ENCODE results near the gene CFAP107.

CFAP107 gene

GRCh38 chr1:12738934-12739333 lies 7.1 kb upstream of the CFAP107 start:
- Histone ChIP-seq H2AK5ac (ENCODE audit: low read length, severe bottlenecking) (no peak overlapping the region), H4K8ac (ENCODE audit: low read length) (no peak overlapping the region), H3K79me1 (replicated peaks; ENCODE audit: low read length, poor library complexity, severe bottlenecking) (no peaks in the 10 kb centered on the region), H3K27ac (ENCODE audit: low read length, poor library complexity, severe bottlenecking) (no peak overlapping the region), H2BK15ac (ENCODE audit: low read depth, poor library complexity, severe bottlenecking) (no peak overlapping the region), H3K23ac (ENCODE audit: low read length in 2 of 2) (no peak overlapping the region), H3K18ac (ENCODE audit: low read depth in 1 of 2, low read length in 2 of 2) (no peak overlapping the region), H3K36me3 (ENCODE audit: control insufficient read depth in 1 of 2, insufficient read depth in 2 of 2, low read depth in 1 of 2, low read length in 2 of 2) (no peaks in the 10 kb centered on the region), H2BK5ac (ENCODE audit: low read depth, low read length, poor library complexity, severe bottlenecking) (no peak overlapping the region), H3K9ac (ENCODE audit: low read length) (no peak overlapping the region), H2BK12ac (ENCODE audit: low read length in 2 of 2) (no peak overlapping the region), H2AFZ (ENCODE audit: low read depth, low read length) (no peak overlapping the region), H3K14ac (ENCODE audit: low read length in 2 of 2) (no peak overlapping the region), H3K4ac (ENCODE audit: low read depth in 1 of 2, low read length in 2 of 2) (no peak overlapping the region), H3K4me2 (ENCODE audit: low read length, poor library complexity, severe bottlenecking) (no peak overlapping the region), H3K27me3 (ENCODE audit: control insufficient read depth in 1 of 2, insufficient read depth in 1 of 2, low read length in 2 of 2) (peaks cover 0 to 4% of the 10 kb centered on the region in 2 experiments), H2BK120ac (ENCODE audit: low read depth, low read length) (no peak overlapping the region), H3K9me3 (ENCODE audit: control insufficient read depth, low read length) (peaks cover 10% of the 10 kb centered on the region), H3K4me1 (ENCODE audit: control insufficient read depth, insufficient read depth, low read depth, low read length) (no peaks in the 10 kb centered on the region), H4K91ac (ENCODE audit: low read length) (no peak overlapping the region), H3K4me3 (ENCODE audit: insufficient read depth in 1 of 2, low read depth in 1 of 2, low read length in 2 of 2) (no peak overlapping the region)
- DNase-seq: no peak
- WGBS: 44% methylated on average over 1 of the region's 1 CpG

GRCh38 chr1:12739613-12740012 lies 6.4 kb upstream of the CFAP107 start:
- Histone ChIP-seq H3K23ac (ENCODE audit: low read length in 2 of 2) (no peak overlapping the region), H2AFZ (ENCODE audit: low read depth, low read length) (no peak overlapping the region), H3K4me2 (ENCODE audit: low read length, poor library complexity, severe bottlenecking) (no peak overlapping the region), H3K4ac (ENCODE audit: low read depth in 1 of 2, low read length in 2 of 2) (no peak overlapping the region), H3K9me3 (ENCODE audit: control insufficient read depth, low read length) (peaks cover 10% of the 10 kb centered on the region), H3K27ac (ENCODE audit: low read length, poor library complexity, severe bottlenecking) (no peak overlapping the region), H3K36me3 (ENCODE audit: control insufficient read depth in 1 of 2, insufficient read depth in 2 of 2, low read depth in 1 of 2, low read length in 2 of 2) (no peaks in the 10 kb centered on the region), H3K9ac (ENCODE audit: low read length) (no peak overlapping the region), H4K91ac (ENCODE audit: low read length) (no peak overlapping the region), H4K8ac (ENCODE audit: low read length) (no peak overlapping the region), H3K4me1 (ENCODE audit: control insufficient read depth, insufficient read depth, low read depth, low read length) (no peaks in the 10 kb centered on the region), H2BK12ac (ENCODE audit: low read length in 2 of 2) (no peak overlapping the region), H3K27me3 (ENCODE audit: control insufficient read depth in 1 of 2, insufficient read depth in 1 of 2, low read length in 2 of 2) (peaks cover 0 to 2% of the 10 kb centered on the region in 2 experiments), H2BK120ac (ENCODE audit: low read depth, low read length) (no peak overlapping the region), H3K4me3 (ENCODE audit: insufficient read depth in 1 of 2, low read depth in 1 of 2, low read length in 2 of 2) (no peak overlapping the region), H2AK5ac (ENCODE audit: low read length, severe bottlenecking) (no peak overlapping the region), H2BK5ac (ENCODE audit: low read depth, low read length, poor library complexity, severe bottlenecking) (no peak overlapping the region), H2BK15ac (ENCODE audit: low read depth, poor library complexity, severe bottlenecking) (no peak overlapping the region), H3K14ac (ENCODE audit: low read length in 2 of 2) (no peak overlapping the region), H3K79me1 (replicated peaks; ENCODE audit: low read length, poor library complexity, severe bottlenecking) (no peaks in the 10 kb centered on the region), H3K18ac (ENCODE audit: low read depth in 1 of 2, low read length in 2 of 2) (no peak overlapping the region)
- DNase-seq: no peak
- 76% methylated on average over 5 of the region's 5 CpGs for whole genome bisulfite sequencing

GRCh38 chr1:12741946-12742345 lies 4.1 kb upstream of the CFAP107 start:
- Histone ChIP-seq H2AFZ (ENCODE audit: low read depth, low read length) (no peak overlapping the region), H4K91ac (ENCODE audit: low read length) (no peak overlapping the region), H3K4me2 (ENCODE audit: low read length, poor library complexity, severe bottlenecking) (no peak overlapping the region), H3K23ac (ENCODE audit: low read length in 2 of 2) (no peak overlapping the region), H4K8ac (ENCODE audit: low read length) (no peak overlapping the region), H3K4ac (ENCODE audit: low read depth in 1 of 2, low read length in 2 of 2) (no peak overlapping the region), H3K14ac (ENCODE audit: low read length in 2 of 2) (no peak overlapping the region), H3K18ac (ENCODE audit: low read depth in 1 of 2, low read length in 2 of 2) (no peak overlapping the region), H3K9me3 (ENCODE audit: control insufficient read depth, low read length) (peaks cover 1% of the 10 kb centered on the region), H3K4me1 (ENCODE audit: control insufficient read depth, insufficient read depth, low read depth, low read length) (no peaks in the 10 kb centered on the region), H3K79me1 (replicated peaks; ENCODE audit: low read length, poor library complexity, severe bottlenecking) (no peaks in the 10 kb centered on the region), H3K4me3 (ENCODE audit: insufficient read depth in 1 of 2, low read depth in 1 of 2, low read length in 2 of 2) (no peak overlapping the region), H2BK15ac (ENCODE audit: low read depth, poor library complexity, severe bottlenecking) (no peak overlapping the region), H3K27ac (ENCODE audit: low read length, poor library complexity, severe bottlenecking) (no peak overlapping the region), H3K36me3 (ENCODE audit: control insufficient read depth in 1 of 2, insufficient read depth in 2 of 2, low read depth in 1 of 2, low read length in 2 of 2) (no peaks in the 10 kb centered on the region), H3K9ac (ENCODE audit: low read length) (no peak overlapping the region), H2BK5ac (ENCODE audit: low read depth, low read length, poor library complexity, severe bottlenecking) (no peak overlapping the region), H2BK120ac (ENCODE audit: low read depth, low read length) (no peak overlapping the region), H2AK5ac (ENCODE audit: low read length, severe bottlenecking) (no peak overlapping the region), H2BK12ac (ENCODE audit: low read length in 2 of 2) (no peak overlapping the region), H3K27me3 (ENCODE audit: control insufficient read depth in 1 of 2, insufficient read depth in 1 of 2, low read length in 2 of 2) (no peaks in the 10 kb centered on the region)
- no peak for DNase-seq
- WGBS: 53% methylated on average over 3 of the region's 3 CpGs

- Histone ChIP-seq H2AK5ac (ENCODE audit: low read length, severe bottlenecking) (no peak overlapping the region), H2BK5ac (ENCODE audit: low read depth, low read length, poor library complexity, severe bottlenecking) (no peak overlapping the region), H2BK120ac (ENCODE audit: low read depth, low read length) (no peak overlapping the region), H2AFZ (ENCODE audit: low read depth, low read length) (no peak overlapping the region), H3K4me2 (ENCODE audit: low read length, poor library complexity, severe bottlenecking) (no peak overlapping the region), H4K8ac (ENCODE audit: low read length) (no peak overlapping the region), H3K18ac (ENCODE audit: low read depth in 1 of 2, low read length in 2 of 2) (no peak overlapping the region), H3K23ac (ENCODE audit: low read length in 2 of 2) (no peak overlapping the region), H4K91ac (ENCODE audit: low read length) (no peak overlapping the region), H3K9ac (ENCODE audit: low read length) (no peak overlapping the region), H3K36me3 (ENCODE audit: control insufficient read depth in 1 of 2, insufficient read depth in 2 of 2, low read depth in 1 of 2, low read length in 2 of 2) (no peaks in the 10 kb centered on the region), H3K27me3 (ENCODE audit: control insufficient read depth in 1 of 2, insufficient read depth in 1 of 2, low read length in 2 of 2) (no peaks in the 10 kb centered on the region), H2BK12ac (ENCODE audit: low read length in 2 of 2) (no peak overlapping the region), H2BK15ac (ENCODE audit: low read depth, poor library complexity, severe bottlenecking) (no peak overlapping the region), H3K79me1 (replicated peaks; ENCODE audit: low read length, poor library complexity, severe bottlenecking) (no peaks in the 10 kb centered on the region), H3K4me3 (ENCODE audit: insufficient read depth in 1 of 2, low read depth in 1 of 2, low read length in 2 of 2) (no peak overlapping the region), H3K14ac (ENCODE audit: low read length in 2 of 2) (no peak overlapping the region), H3K27ac (ENCODE audit: low read length, poor library complexity, severe bottlenecking) (no peak overlapping the region), H3K4ac (ENCODE audit: low read depth in 1 of 2, low read length in 2 of 2) (no peak overlapping the region), H3K4me1 (ENCODE audit: control insufficient read depth, insufficient read depth, low read depth, low read length) (no peaks in the 10 kb centered on the region), H3K9me3 (ENCODE audit: control insufficient read depth, low read length) (peaks cover 25% of the 10 kb centered on the region)
- DNase-seq: no peak
- 51% methylated on average over 2 of the region's 3 CpGs for WGBS
Observed at GRCh38 chr1:12745126-12745991, 641 bp upstream of the CFAP107 start.
